Endothelial cell (in vitro differentiated cells): ENCODE data around the gene PTPRM. TPM values are rescaled to one million over a fixed set of nuclear protein-coding genes. Genes with fewer than 3 reads are reported as not detected.
A peak's percentile ranks its signal among the peaks of the same experiment; 100 is the strongest.

ENCODE experiments used
- DNase-seq: peaks from one replicate; pipeline ENCODE4 v3.0.0; 2021; ENCODE audit warnings: low spot score
- H3K27ac Mint-ChIP-seq: one replicate; pipeline ENCODE4 v1.8.0; 2021; ENCODE audit warnings: mixed read lengths, inconsistent platforms; ENCODE audit not compliant: unreplicated experiment
- H3K27me3 Mint-ChIP-seq: one replicate; pipeline ENCODE4 v1.8.0; 2021; ENCODE audit warnings: mild to moderate bottlenecking, moderate library complexity, mixed read lengths, inconsistent platforms; ENCODE audit not compliant: unreplicated experiment
- H3K36me3 Mint-ChIP-seq: one replicate; pipeline ENCODE4 v1.8.0; 2021; ENCODE audit warnings: mild to moderate bottlenecking, low read depth, mixed read lengths, inconsistent platforms; ENCODE audit not compliant: unreplicated experiment
- H3K4me1 Mint-ChIP-seq: one replicate; pipeline ENCODE4 v1.8.0; 2021; ENCODE audit warnings: mild to moderate bottlenecking, mixed read lengths, inconsistent platforms; ENCODE audit not compliant: unreplicated experiment
- H3K4me3 Mint-ChIP-seq: one replicate; pipeline ENCODE4 v1.8.0; 2021; ENCODE audit warnings: mild to moderate bottlenecking, mixed read lengths, inconsistent platforms; ENCODE audit not compliant: unreplicated experiment
- H3K9me3 Mint-ChIP-seq: one replicate; pipeline ENCODE4 v1.8.0; 2021; ENCODE audit warnings: mixed read lengths, inconsistent platforms; ENCODE audit not compliant: unreplicated experiment
- total RNA-seq: library from RNA; stranded (reverse); fragmentation: NEBNext Ultra II Directional; extraction: Animal tissue kit (Norgen Biotek cat#: 25700); gene quantifications from one replicate; pipeline ENCODE4 v1.2.1, GENCODE V29; 2021; ENCODE audit not compliant: unreplicated experiment
- TF ChIP-seq, protein P1 (sequence below): fragments of 200-600 bp; sonication (generic); IDR thresholded peaks from one replicate; pipeline ENCODE4 v1.5.0; 2021; ENCODE audit warnings: antibody characterized with exemption; ENCODE audit not compliant: unreplicated experiment

Gene PTPRM
- total RNA-seq, 1 donor from 2014 or later: 284 TPM

GRCh38 chr18:7894592-7894991, 327.5 kb downstream of the PTPRM start:
- H3K36me3 Mint-ChIP-seq: peaks cover 4% of the 10 kb centered on the region
- no peak overlapping the region for H3K27ac Mint-ChIP-seq
- DNase-seq: no peak
- peaks cover 9% of the 10 kb centered on the region for H3K4me1 Mint-ChIP-seq
- TF ChIP-seq, protein P1, sequence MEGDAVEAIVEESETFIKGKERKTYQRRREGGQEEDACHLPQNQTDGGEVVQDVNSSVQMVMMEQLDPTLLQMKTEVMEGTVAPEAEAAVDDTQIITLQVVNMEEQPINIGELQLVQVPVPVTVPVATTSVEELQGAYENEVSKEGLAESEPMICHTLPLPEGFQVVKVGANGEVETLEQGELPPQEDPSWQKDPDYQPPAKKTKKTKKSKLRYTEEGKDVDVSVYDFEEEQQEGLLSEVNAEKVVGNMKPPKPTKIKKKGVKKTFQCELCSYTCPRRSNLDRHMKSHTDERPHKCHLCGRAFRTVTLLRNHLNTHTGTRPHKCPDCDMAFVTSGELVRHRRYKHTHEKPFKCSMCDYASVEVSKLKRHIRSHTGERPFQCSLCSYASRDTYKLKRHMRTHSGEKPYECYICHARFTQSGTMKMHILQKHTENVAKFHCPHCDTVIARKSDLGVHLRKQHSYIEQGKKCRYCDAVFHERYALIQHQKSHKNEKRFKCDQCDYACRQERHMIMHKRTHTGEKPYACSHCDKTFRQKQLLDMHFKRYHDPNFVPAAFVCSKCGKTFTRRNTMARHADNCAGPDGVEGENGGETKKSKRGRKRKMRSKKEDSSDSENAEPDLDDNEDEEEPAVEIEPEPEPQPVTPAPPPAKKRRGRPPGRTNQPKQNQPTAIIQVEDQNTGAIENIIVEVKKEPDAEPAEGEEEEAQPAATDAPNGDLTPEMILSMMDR: no peak
- no peak overlapping the region for H3K4me3 Mint-ChIP-seq
- H3K27me3 Mint-ChIP-seq: peaks cover 9% of the 10 kb centered on the region
- no peaks in the 10 kb centered on the region for H3K9me3 Mint-ChIP-seq

DNA sequence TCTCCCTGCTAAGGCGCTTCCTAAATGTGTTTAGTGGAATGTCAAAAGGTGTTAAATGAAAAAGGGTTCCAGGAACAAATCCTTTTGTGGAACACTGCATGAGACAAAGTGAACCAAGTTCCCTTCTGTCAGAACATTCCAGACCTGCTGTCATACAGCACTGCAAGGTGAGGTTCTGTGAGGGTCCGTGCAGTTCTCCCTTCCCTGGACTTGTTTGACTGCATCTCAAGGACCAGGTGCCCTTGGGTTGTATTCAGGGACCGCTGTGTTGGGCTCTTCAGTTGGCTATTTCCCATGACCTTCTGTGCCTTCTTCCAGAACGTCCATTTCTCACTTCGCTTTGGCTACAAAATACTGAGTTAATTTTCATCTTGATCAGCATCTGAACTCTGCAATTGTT, 328.2 kb downstream of the PTPRM start:
- peaks cover 9% of the 10 kb centered on the region for H3K4me1 Mint-ChIP-seq
- TF ChIP-seq, protein P1: no peak
- H3K27ac Mint-ChIP-seq: no peak overlapping the region

DNA sequence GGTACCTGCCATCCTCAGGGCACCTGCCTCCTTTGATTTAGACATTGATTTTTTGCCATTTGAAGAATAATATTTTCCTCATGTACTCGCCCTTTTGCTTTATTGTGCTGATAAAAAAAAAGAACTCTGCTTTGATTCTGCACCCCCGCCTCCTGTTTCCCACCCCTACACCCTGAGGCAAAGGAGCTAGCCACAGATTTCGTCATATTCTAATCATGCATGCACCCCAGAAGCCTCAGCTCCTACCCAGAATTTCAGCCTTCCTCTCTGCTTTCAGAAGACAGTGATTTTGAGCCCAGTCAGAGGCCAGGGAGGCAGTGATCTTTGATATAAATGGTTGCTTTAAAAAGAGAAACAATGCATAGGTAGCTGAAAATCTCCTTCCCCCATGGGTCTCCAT, 329.0 kb downstream of the PTPRM start:
- Mint-ChIP-seq H3K4me1 (peaks cover 9% of the 10 kb centered on the region), H3K4me3 (no peak overlapping the region), H3K27ac (no peak overlapping the region), H3K36me3 (no peaks in the 10 kb centered on the region), H3K9me3 (no peaks in the 10 kb centered on the region), H3K27me3 (peaks cover 6% of the 10 kb centered on the region)
- TF ChIP-seq, protein P1: no peak
- DNase-seq: no peak

More for the DNA sequence above, 328.2 kb downstream of the PTPRM start:
- peaks cover 6% of the 10 kb centered on the region for H3K27me3 Mint-ChIP-seq
- no peak for DNase-seq
- no peaks in the 10 kb centered on the region for H3K9me3 Mint-ChIP-seq
- H3K4me3 Mint-ChIP-seq: no peak overlapping the region
- H3K36me3 Mint-ChIP-seq: peaks cover under 1% of the 10 kb centered on the region

- no peak overlapping the region for H3K4me3 Mint-ChIP-seq
- H3K36me3 Mint-ChIP-seq: no peaks in the 10 kb centered on the region
- H3K27me3 Mint-ChIP-seq: peaks cover 6% of the 10 kb centered on the region
- no peak for DNase-seq
- H3K27ac Mint-ChIP-seq: peak overlapping the region; percentile 24
- H3K4me1 Mint-ChIP-seq: peaks cover 10% of the 10 kb centered on the region
- TF ChIP-seq, protein P1: no peak
- H3K9me3 Mint-ChIP-seq: no peaks in the 10 kb centered on the region
Measured at GRCh38 chr18:7896805-7897518, 329.8 kb downstream of the PTPRM start.

DNA sequence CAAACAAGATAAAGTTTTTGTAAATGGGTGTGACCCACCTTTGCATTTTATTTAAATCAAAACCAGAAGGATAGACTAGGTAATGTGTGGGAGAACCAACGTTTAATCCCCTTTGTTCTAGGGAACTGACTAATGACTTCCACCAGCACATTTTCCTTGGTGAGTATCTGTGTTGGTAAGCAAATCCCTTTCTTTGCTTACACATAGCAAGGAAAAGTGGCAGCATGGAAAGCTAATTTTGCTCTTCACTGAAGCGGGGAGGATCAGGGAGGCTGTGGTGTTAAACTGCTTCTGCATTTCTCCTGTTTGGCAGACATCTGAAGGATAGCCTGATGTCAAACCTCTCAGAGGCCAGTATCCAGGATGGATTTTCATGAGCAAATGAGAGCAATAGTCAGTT, 331.1 kb downstream of the PTPRM start:
- no peak for DNase-seq
- H3K9me3 Mint-ChIP-seq: no peaks in the 10 kb centered on the region
- TF ChIP-seq, protein P1: no peak
- no peaks in the 10 kb centered on the region for H3K36me3 Mint-ChIP-seq
- peaks cover 20% of the 10 kb centered on the region for H3K4me1 Mint-ChIP-seq
- no peak overlapping the region for H3K4me3 Mint-ChIP-seq
- H3K27me3 Mint-ChIP-seq: peaks cover 4% of the 10 kb centered on the region
- H3K27ac Mint-ChIP-seq: no peak overlapping the region
